A549 (cell line): Measurements from ENCODE around the gene RAD18.

Source experiments
- CHD4 ChIP-seq: fragments of 200-600 bp; sonication (generic); IDR thresholded peaks from 2 replicates; pipeline ENCODE4 v1.6.1; 2016; ENCODE audit warnings: antibody characterized with exemption, mild to moderate bottlenecking, borderline replicate concordance
- EP300 ChIP-seq, 2 experiments: fragments of >200 bp; sonication (Bioruptor Twin); formaldehyde crosslinking; IDR thresholded peaks; 2 replicates in 1 of 2; 3 replicates in 1 of 2; pipeline ENCODE4 v1.6.1; 2016 to 2017
- ESRRA ChIP-seq: fragments of 150-350 bp; IDR thresholded peaks from 2 replicates; pipeline ENCODE4 v1.6.1; 2014; ENCODE audit warnings: mild to moderate bottlenecking, low read length, borderline replicate concordance
- JUN ChIP-seq, 2 experiments: fragments of >200 bp; sonication (Bioruptor Twin); formaldehyde crosslinking; IDR thresholded peaks; 2 replicates in 1 of 2; 3 replicates in 1 of 2; pipeline ENCODE4 v1.6.1; 2016 to 2017
- NFE2L2 ChIP-seq: fragments of 150-350 bp; conservative IDR thresholded peaks from 2 replicates; pipeline ENCODE4 v1.6.1; 2014; ENCODE audit warnings: low read length
- POLR2A ChIP-seq: IDR thresholded peaks from 2 replicates; pipeline ENCODE4 v1.6.1; 2012; ENCODE audit warnings: mild to moderate bottlenecking, low read length
- RARB ChIP-seq: fragments of 250-450 bp; sonication (Bioruptor Pico); IDR thresholded peaks from 2 replicates; pipeline ENCODE4 v1.8.0; 2021; ENCODE audit warnings: mild to moderate bottlenecking, moderate library complexity
- RCOR1 ChIP-seq: fragments of 150-350 bp; IDR thresholded peaks from 2 replicates; pipeline ENCODE4 v1.6.1; 2014; ENCODE audit warnings: antibody characterized with exemption, low read length, low read depth
- SMC3 ChIP-seq: fragments of >200 bp; sonication (Bioruptor Twin); formaldehyde crosslinking; IDR thresholded peaks from 3 replicates; pipeline ENCODE4 v1.6.1; 2018; ENCODE audit warnings: inconsistent platforms
- ZNF302 ChIP-seq: fragments of 250-450 bp; sonication (Bioruptor Pico); IDR thresholded peaks from 2 replicates; pipeline ENCODE4 v1.9.0; 2021; ENCODE audit warnings: inconsistent platforms, mild to moderate bottlenecking, moderate library complexity
- TF ChIP-seq, protein P1 (sequence below): fragments of >200 bp; sonication (Bioruptor Twin); formaldehyde crosslinking; IDR thresholded peaks from 3 replicates; pipeline ENCODE4 v1.5.1; 2016
- TF ChIP-seq, protein P2 (sequence below): fragments of 200-600 bp; sonication (generic); IDR thresholded peaks from 2 replicates; pipeline ENCODE4 v1.6.1; 2016; ENCODE audit warnings: antibody characterized with exemption, mild to moderate bottlenecking, moderate library complexity

DNA sequence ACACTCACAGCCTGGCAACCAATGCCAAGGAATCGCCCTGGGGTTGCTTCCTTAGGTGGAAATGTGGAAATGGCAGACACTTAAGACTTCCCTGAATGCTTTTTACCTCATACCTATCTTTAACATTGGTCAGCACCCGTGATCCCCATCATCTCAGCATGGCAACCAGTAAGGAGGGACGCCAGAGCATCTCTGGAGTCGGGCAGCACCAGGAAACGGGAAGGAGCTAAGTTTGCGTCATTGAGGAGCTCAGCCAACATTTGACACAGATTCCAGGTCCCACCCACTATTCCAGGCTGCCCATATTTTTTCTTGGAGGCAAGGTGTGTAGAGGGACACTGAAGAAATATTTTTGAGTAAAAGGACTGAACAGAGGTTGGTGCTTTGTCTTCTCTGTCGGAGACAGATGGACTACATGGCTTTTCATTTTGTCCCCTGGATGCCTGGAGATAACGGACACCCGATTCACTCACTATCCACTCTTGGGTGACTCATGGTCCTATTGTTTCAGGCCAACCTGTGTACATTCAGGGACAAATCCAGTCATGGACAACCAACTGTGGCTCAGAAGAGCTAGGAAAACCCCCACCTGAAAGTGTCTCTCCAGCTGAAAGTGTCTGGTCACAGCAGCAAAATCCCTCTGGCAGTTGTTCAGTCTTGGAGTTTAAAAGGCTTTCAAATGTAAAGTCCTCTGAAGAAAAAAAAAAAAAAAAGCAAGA is 123.5 kb downstream of the RAD18 start:
- TF ChIP-seq ZNF302 (CRISPR knock-in tag) (no peak), CHD4 (no peak), RCOR1 (no peak), NFE2L2 (no peak), EP300 (IDR thresholded peaks at IDR 0.05) (no peak), RARB (no peak), JUN (IDR thresholded peaks at IDR 0.05) (no peak), SMC3 (no peak), ESRRA (no peak), POLR2A (no peak)
- TF ChIP-seq, protein P1, sequence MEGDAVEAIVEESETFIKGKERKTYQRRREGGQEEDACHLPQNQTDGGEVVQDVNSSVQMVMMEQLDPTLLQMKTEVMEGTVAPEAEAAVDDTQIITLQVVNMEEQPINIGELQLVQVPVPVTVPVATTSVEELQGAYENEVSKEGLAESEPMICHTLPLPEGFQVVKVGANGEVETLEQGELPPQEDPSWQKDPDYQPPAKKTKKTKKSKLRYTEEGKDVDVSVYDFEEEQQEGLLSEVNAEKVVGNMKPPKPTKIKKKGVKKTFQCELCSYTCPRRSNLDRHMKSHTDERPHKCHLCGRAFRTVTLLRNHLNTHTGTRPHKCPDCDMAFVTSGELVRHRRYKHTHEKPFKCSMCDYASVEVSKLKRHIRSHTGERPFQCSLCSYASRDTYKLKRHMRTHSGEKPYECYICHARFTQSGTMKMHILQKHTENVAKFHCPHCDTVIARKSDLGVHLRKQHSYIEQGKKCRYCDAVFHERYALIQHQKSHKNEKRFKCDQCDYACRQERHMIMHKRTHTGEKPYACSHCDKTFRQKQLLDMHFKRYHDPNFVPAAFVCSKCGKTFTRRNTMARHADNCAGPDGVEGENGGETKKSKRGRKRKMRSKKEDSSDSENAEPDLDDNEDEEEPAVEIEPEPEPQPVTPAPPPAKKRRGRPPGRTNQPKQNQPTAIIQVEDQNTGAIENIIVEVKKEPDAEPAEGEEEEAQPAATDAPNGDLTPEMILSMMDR = no peak
- TF ChIP-seq, protein P2, sequence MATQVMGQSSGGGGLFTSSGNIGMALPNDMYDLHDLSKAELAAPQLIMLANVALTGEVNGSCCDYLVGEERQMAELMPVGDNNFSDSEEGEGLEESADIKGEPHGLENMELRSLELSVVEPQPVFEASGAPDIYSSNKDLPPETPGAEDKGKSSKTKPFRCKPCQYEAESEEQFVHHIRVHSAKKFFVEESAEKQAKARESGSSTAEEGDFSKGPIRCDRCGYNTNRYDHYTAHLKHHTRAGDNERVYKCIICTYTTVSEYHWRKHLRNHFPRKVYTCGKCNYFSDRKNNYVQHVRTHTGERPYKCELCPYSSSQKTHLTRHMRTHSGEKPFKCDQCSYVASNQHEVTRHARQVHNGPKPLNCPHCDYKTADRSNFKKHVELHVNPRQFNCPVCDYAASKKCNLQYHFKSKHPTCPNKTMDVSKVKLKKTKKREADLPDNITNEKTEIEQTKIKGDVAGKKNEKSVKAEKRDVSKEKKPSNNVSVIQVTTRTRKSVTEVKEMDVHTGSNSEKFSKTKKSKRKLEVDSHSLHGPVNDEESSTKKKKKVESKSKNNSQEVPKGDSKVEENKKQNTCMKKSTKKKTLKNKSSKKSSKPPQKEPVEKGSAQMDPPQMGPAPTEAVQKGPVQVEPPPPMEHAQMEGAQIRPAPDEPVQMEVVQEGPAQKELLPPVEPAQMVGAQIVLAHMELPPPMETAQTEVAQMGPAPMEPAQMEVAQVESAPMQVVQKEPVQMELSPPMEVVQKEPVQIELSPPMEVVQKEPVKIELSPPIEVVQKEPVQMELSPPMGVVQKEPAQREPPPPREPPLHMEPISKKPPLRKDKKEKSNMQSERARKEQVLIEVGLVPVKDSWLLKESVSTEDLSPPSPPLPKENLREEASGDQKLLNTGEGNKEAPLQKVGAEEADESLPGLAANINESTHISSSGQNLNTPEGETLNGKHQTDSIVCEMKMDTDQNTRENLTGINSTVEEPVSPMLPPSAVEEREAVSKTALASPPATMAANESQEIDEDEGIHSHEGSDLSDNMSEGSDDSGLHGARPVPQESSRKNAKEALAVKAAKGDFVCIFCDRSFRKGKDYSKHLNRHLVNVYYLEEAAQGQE = no peak
